ENCODE measurements around the gene KRT5. TPM values are rescaled to one million over a fixed set of nuclear protein-coding genes. Genes with fewer than 3 reads are reported as not detected.

KRT5 gene
- total RNA-seq, 1 donor, result 0.36 TPM

GRCh38 chr12:52532636-52533035 is 12.4 kb upstream of the KRT5 start:
- H4K20me1 ChIP-seq (ENCODE audit: insufficient read depth, low read length), result no peaks in the 10 kb centered on the region
- no peaks in the 10 kb centered on the region for H3K4me1 ChIP-seq (ENCODE audit: insufficient read depth, low read length)
- H3K27ac ChIP-seq (ENCODE audit: low read depth, low read length), result no peak overlapping the region
- H3K4me2 ChIP-seq (ENCODE audit: insufficient read depth, low read length), result no peak overlapping the region
- DNase-seq (ENCODE audit: insufficient read length, low spot score, missing footprints), result no peak
- TF ChIP-seq CTCF (IDR thresholded peaks at IDR 0.05; ENCODE audit: extremely low read depth, low read depth, low read length), result no peak
- H3K9me3 ChIP-seq (ENCODE audit: low read depth, low read length), result no peaks in the 10 kb centered on the region
- H3K79me2 ChIP-seq (ENCODE audit: insufficient read depth, low read length), result no peaks in the 10 kb centered on the region
- peaks cover 9% of the 10 kb centered on the region for H3K27me3 ChIP-seq (ENCODE audit: insufficient read depth, low read length)
- H2AFZ ChIP-seq (ENCODE audit: low read length), result no peak overlapping the region
- H3K36me3 ChIP-seq (ENCODE audit: insufficient read depth, low read length), result no peaks in the 10 kb centered on the region
- no peak overlapping the region for H3K4me3 ChIP-seq (ENCODE audit: insufficient read depth, low read length)

DNA sequence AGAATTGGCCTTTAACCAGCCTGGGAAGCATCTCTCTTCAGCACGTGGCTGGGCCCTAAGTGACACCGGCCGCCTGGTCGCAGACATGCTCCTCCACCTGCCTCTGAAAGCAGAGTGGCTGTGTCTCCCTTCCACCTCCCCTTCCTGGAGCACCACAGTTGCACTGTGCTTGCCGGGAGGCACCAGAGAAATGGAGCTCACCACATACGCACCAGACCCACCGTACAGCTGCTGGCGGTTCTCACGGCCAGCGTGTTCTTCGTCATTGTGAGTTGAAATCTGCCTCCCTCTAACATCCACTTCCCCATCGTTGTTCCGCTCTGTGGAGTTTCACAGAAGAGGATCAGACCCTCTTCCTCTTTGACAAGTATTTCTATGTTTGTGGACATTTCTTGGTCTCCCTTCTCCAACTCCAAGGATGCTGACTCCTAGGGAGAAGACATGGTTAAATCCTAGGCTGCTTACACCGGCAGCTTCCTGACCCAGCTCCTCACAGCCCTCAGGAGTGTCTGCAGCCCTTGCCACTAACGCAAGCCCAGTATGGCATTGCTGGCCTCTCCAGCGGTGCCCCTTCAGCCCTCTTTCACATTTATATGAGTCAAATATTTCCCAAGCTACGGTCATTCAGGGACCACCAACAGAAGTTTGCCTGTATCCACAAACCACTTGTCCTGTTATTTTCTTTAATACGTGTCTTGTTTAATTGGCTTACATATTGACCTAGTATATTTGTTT is 11.5 kb upstream of the KRT5 start:
- H3K36me3 ChIP-seq (ENCODE audit: insufficient read depth, low read length), result no peaks in the 10 kb centered on the region
- no peaks in the 10 kb centered on the region for H4K20me1 ChIP-seq (ENCODE audit: insufficient read depth, low read length)
- no peak for DNase-seq (ENCODE audit: insufficient read length, low spot score, missing footprints)
- H3K4me3 ChIP-seq (ENCODE audit: insufficient read depth, low read length), result no peak overlapping the region
- no peaks in the 10 kb centered on the region for H3K79me2 ChIP-seq (ENCODE audit: insufficient read depth, low read length)
- no peaks in the 10 kb centered on the region for H3K4me1 ChIP-seq (ENCODE audit: insufficient read depth, low read length)
- H2AFZ ChIP-seq (ENCODE audit: low read length), result no peak overlapping the region
- H3K9me3 ChIP-seq (ENCODE audit: low read depth, low read length), result no peaks in the 10 kb centered on the region
- H3K4me2 ChIP-seq (ENCODE audit: insufficient read depth, low read length), result no peak overlapping the region
- no peak for TF ChIP-seq CTCF (IDR thresholded peaks at IDR 0.05; ENCODE audit: extremely low read depth, low read depth, low read length)
- peaks cover 9% of the 10 kb centered on the region for H3K27me3 ChIP-seq (ENCODE audit: insufficient read depth, low read length)
- no peak overlapping the region for H3K27ac ChIP-seq (ENCODE audit: low read depth, low read length)

DNA sequence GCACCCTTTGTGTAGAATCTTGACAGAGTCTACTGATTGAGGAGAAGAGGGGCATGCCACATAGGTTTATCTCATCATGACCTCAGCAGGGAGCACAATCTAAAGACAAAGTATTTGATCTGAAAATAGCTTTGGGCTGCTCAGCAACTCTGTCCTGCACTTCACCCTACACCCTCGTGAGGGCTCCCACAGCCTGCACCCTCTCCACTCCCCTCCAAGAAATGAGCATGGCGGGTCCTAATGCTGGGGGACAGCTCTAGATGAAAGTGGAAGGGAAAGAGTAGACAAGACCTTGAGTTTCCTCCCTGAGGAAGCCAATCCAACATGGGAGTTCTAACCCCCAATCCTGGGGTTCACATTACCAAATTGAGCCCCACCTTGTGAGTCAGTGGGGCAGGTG is 10.7 kb upstream of the KRT5 start:
- no peaks in the 10 kb centered on the region for H3K79me2 ChIP-seq (ENCODE audit: insufficient read depth, low read length)
- H3K27me3 ChIP-seq (ENCODE audit: insufficient read depth, low read length), result peaks cover 9% of the 10 kb centered on the region
- TF ChIP-seq CTCF (IDR thresholded peaks at IDR 0.05; ENCODE audit: extremely low read depth, low read depth, low read length), result no peak
- DNase-seq (ENCODE audit: insufficient read length, low spot score, missing footprints), result no peak
- no peaks in the 10 kb centered on the region for H4K20me1 ChIP-seq (ENCODE audit: insufficient read depth, low read length)
- H3K4me3 ChIP-seq (ENCODE audit: insufficient read depth, low read length), result no peak overlapping the region
- H3K27ac ChIP-seq (ENCODE audit: low read depth, low read length), result no peak overlapping the region
- H3K36me3 ChIP-seq (ENCODE audit: insufficient read depth, low read length), result no peaks in the 10 kb centered on the region
- H3K4me1 ChIP-seq (ENCODE audit: insufficient read depth, low read length), result no peaks in the 10 kb centered on the region
- H2AFZ ChIP-seq (ENCODE audit: low read length), result no peak overlapping the region
- no peaks in the 10 kb centered on the region for H3K9me3 ChIP-seq (ENCODE audit: low read depth, low read length)
- no peak overlapping the region for H3K4me2 ChIP-seq (ENCODE audit: insufficient read depth, low read length)

GRCh38 chr12:52530366-52530765 is 10.2 kb upstream of the KRT5 start:
- H3K9me3 ChIP-seq (ENCODE audit: low read depth, low read length), result no peaks in the 10 kb centered on the region
- H3K36me3 ChIP-seq (ENCODE audit: insufficient read depth, low read length), result no peaks in the 10 kb centered on the region
- TF ChIP-seq CTCF (IDR thresholded peaks at IDR 0.05; ENCODE audit: extremely low read depth, low read depth, low read length), result no peak

More at GRCh38 chr12:52530366-52530765, 10.2 kb upstream of the KRT5 start:
- no peak overlapping the region for H3K4me2 ChIP-seq (ENCODE audit: insufficient read depth, low read length)
- no peak for DNase-seq (ENCODE audit: insufficient read length, low spot score, missing footprints)
- H3K79me2 ChIP-seq (ENCODE audit: insufficient read depth, low read length), result no peaks in the 10 kb centered on the region
- no peaks in the 10 kb centered on the region for H4K20me1 ChIP-seq (ENCODE audit: insufficient read depth, low read length)
- H3K27ac ChIP-seq (ENCODE audit: low read depth, low read length), result no peak overlapping the region
- H2AFZ ChIP-seq (ENCODE audit: low read length), result no peak overlapping the region
- no peaks in the 10 kb centered on the region for H3K4me1 ChIP-seq (ENCODE audit: insufficient read depth, low read length)
- peaks cover 9% of the 10 kb centered on the region for H3K27me3 ChIP-seq (ENCODE audit: insufficient read depth, low read length)
- H3K4me3 ChIP-seq (ENCODE audit: insufficient read depth, low read length), result no peak overlapping the region
